ENCODE measurements around the gene JUND. TPM values are rescaled to one million over a fixed set of nuclear protein-coding genes. Genes with fewer than 3 reads are reported as not detected.
A peak's percentile ranks its signal among the peaks of the same experiment; 100 is the strongest.

Gene JUND
- polyA plus RNA-seq, 10 donors, result 78.2 to 184 (median 137) TPM

DNA sequence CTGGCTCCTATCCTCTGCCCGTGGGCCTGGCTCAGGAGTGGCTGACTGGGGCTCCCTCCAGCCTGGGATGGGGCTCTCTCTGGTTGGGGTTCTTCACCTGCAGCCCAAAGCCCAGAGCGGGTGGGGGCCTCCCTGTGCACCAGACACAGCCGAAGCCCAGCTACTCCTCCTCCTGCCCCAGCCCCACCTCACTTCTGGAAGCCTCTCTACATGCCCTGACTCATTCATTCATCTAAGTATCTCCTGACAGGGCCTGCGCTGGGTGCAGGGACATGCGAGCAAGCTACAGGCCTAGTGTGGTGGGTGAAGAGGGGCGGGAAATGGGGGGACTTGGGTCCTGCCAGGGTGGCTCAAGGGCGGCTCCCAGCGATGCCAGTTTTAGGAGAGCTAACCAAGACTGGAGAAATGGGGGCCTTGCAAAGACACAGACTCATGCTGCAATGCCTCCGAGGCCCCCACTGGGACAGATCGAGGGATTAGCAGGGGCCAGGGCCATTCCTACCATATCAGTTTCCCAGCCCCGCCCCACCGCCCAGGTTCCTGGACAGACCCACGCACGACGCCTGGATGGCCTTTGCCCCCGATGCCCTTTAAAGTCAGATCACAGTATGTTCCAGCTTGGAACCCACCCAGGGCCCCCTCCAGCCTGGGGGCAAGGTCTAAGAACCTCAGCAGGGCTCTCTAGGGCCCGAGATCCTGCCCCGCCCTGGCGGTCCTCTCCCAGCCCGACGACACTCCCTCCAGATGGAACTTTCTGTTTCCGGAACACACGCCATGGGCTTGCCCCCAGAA, 28.9 kb upstream of the JUND start:
- no peak for DNase-seq

DNA sequence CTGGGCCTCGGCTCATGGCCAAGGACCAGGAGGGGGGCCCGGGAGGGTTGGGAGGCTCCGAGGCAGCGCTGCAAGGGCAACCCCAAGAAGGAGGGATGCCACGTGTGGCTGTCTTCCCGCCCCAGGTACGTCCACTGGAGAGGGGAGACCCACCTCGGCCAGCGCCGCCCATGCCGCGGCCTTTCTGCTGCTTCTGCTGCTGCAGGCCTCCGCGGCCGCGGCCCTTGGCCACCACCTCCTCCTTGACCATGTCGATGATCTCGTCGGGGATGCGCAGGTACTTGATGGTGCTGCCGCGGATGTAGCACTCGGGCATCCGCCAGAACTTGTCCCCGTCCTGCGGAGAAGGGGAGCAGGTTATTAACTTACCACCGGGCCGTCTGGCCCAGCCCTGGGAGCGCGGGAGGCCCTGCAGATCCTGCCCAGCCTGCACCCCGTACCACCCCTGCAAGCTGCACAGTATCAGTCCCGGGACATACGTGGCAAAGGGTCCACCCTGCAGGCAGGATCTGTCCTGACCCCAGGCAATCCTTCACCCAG, 28.2 kb upstream of the JUND start:
- no peak for DNase-seq

GRCh38 chr19:18308948-18309325, 27.5 kb upstream of the JUND start:
- no peak for DNase-seq

DNA sequence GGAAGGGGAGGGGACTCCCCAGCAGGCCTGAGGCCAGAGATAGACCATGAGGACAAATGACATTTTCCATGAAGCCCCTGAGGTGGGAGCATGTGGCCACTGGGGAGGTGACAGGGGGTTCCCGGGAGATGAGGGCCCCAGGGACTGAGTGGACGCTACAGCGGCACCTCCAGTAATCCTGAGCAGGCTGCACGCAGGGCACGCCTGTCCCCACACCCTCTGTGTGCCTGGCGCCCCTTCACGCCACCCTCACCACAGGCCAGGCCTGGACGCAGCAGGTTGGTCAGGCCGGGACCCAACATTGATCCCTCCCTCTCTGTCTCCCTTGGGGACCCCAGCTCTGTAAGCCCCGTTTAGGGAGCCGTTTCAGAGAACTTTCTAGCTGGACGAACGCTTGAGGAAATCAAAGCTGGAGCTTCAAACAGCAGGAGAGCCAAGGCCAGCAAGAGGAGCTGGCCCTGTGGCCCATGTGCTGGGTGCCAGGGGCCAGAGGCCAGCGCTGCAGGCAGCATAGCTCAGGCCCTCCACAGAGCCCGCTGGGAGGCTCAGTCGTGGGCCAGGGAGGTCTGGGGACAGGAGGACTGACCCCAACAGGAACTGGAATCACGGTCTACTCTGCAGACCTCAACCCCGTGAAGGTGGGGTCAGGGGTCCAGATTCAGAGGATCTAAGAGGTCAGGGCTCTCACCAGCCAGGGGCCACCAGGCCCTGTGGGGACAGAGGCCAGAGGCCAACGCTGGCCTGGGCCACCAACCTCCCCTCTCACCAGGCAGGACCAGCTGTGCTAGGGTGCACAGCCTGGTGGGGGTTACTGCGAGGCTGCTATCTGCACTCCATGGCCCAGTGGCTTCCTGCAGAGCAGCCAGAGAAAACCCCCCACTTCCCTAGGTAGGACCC, 26.9 kb upstream of the JUND start:
- DNase-seq, result no peak

DNA sequence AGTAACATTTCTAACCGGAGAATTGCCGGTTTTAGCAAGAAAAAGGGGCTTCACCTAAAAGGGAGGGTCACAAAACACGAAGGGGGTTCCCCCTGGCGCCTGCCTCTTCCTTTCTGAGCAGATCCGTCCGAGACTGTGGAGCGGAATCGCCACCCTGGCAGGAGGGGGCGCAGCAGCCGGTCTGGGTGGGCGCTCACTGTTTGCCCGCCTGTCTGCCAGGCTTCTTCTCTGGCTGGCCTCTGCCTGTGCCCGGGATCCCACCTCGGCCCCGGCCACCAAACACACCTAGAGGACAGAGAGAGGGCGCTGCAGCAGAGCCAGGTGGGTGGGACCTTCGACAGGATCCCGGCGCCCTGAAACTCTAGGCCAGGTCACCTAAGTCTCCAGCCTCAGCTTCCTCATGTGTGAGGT, 25.9 kb upstream of the JUND start:
- DNase-seq, result no peak

DNA sequence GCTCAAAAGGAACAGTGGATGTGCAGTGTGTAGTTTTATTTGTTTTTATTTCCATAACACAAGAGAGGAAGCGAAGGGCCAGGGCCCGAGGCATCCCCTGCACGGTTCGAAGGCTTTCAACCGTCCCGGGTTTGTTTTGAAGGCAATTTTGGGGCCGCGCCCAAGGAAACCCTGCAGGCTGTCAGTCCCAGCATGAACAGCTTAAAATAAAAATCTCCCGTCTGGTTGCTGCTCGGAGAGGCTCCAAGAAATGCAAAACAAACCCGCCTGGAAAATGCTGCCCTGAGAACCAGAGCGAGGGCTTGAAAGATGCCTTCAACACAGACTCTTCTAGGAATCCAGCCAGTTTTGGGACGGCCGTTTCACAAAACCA, 25.5 kb upstream of the JUND start:
- no peak for DNase-seq

DNA sequence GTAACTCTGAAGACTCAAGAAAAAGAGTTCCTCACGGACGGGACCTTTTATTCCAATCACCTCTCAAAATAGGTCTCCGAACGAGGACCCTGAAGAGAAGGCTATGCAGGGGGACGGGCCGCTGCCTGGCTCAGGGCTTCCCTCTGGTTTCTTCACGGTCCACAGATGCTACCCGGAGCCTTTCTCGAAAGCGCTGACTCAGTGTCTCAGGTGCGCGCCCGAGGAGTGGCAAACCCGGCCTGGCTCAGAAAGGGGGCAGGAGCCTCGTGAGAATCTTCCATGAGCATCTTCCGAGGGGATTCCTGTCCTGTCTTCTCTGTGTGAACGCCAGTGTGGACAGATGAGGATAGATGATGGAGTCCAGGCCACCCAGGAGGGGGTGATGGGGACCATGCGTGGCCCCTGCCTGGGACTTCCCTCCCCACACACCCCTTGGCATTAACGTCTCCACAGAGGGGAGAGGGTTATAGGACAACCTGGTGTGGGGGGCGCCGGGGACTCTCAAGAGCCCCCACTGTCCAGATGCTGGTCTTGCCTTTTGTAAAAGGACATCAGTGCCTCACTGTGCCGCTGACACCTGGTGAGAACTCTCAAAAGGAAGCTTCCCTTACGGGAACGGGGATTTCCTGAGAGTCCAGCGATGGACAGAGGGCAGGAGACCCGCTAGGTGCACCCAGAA, 24.9 kb upstream of the JUND start:
- DNase-seq, result no peak

- peak; percentile 82 to 95 (median 89) for DNase-seq
These were observed 23.3 kb upstream of the JUND start for GRCh38 chr19:18304458-18305310.

- no peak for DNase-seq
These were observed 22.7 kb upstream of the JUND start for GRCh38 chr19:18304208-18304457.

- no peak for DNase-seq
These were observed 20.3 kb upstream of the JUND start for GRCh38 chr19:18301718-18302111.

DNA sequence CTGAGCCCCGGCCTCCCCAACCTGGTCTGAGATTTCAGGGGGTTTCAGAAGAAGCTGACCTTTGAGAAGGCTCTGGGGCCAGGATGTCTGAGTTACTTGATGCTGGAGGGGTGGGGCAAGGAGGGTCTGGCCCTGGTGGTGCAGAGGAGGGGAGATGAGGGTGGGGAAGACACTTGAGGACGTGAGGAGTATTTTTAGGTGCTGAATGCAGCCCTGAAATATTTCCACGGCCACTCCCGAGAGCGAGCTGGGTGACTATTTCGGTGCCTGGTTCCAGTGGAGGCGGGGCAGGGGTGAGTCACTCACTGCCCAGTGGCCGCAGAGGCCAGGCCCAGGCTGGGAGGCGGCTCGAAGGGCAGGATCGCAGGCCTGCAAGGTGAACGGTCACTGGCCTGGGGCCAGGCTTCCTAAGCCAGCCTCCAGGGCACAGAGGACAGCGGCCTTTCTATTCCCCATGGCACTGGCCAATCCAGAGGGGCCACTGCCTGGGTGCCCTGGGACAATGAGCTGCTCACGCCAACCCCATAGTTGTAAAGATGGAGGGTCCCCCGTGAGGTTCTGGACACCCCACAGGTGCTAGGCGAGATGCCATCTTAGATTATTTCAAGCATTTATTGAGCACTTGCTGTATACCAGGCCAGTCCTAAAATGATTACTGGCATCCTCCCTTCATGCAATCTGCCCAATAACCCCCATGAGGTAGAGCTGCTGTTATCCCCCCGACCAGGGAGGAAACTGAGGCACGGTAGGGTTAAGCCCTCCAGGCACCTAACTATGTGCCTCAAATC, 19.7 kb upstream of the JUND start:
- DNase-seq, result peak in 2 of 3 donors; percentile 55 to 64

DNA sequence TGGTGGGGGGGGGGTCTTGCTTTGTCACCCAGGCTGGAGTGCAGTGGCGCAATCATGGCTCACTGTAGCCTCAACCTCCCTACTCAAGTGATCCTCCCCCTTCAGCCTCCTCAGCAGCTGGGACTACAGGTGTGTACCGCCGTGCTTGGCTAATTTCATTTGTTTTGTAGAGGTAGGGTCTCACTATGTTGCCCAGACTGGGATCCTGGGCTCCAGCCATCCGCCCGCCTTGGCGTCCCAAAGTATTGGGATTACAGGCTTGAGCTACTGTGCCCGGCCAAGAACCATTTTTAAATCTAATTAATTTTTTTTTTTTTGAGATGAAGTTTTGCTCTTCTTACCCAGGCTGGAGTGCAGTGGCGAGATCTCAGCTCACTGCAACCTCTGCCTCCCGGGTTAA, 18.2 kb upstream of the JUND start:
- no peak for DNase-seq

GRCh38 chr19:18298601-18299000, 17.2 kb upstream of the JUND start:
- DNase-seq, result no peak

GRCh38 chr19:18297308-18297707, 15.9 kb upstream of the JUND start:
- no peak for DNase-seq

- DNase-seq, result no peak
These were observed 13.6 kb upstream of the JUND start for GRCh38 chr19:18295034-18295451.

GRCh38 chr19:18294467-18294864, 13.0 kb upstream of the JUND start:
- DNase-seq, result no peak

DNA sequence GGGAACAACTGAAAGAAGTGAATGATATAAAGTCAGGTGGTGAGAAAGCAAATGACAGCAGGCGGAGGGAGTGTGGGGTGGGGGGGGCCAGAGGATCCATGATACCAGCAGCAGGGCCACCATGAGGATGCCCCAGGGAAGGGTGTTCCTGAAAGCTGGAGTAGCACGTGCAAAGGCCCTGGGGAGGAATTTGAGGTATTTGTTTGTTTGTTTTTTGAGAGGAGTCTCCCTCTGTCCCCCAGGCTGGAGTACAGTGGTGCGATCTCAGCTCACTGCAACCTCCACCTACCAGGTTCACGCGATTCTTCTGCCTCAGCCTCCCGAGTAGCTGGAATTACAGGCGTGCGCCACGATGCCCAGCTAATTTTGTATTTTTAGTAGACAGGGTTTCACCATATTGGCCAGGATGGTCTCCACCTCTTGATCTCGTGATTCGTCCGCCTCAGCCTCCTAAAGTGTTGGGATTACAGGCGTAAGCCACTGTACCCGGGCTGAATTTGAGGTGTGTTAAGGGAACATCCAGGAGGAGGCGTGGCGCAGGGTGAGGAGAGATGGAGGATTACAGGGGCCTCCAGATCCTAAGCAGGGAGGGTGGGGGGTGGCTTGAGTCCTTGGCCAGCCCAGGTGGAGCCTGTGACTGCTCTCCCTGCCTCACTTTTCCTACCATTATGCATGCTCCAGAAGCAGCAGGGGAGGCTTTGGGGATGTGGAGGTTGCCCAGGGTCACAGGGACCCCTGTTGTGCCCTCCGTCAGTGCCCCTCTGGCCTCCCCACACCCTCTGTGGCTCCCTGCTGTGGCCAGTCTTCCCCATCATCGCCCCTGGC, 12.4 kb upstream of the JUND start:
- DNase-seq, result no peak

- DNase-seq, result peak; percentile 88 to 94 (median 89)
These were observed 11.6 kb upstream of the JUND start for GRCh38 chr19:18292810-18293641.

GRCh38 chr19:18292462-18292809, 11.0 kb upstream of the JUND start:
- DNase-seq, result no peak

Measured in muscle of back (tissue), 11 donors.